ENCODE measurements around the gene TMEM208.

TMEM208 gene

DNA sequence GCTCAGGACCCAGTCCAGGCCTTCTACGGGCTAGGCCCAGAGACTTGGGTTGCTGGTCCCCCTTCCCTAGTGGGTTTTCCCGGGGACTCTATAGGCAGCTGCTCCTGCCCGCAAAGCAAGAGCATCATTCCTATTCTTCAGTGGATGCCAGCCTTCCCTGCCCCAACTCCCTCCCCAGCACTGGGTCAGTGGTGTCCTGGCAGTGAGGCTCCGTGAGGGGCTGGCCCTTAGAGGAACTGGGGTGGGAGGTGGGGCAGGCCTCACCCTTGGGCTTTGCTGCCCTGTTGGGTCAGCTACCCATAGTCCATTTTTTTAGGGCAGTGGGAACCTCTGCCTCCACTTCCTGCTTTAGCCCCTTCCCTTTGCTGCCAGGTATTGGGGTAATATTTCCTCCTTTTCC lies 44.5 kb downstream of the TMEM208 start:
- no peak for DNase-seq (ENCODE audit: low read depth in 2 of 3, low spot score in 2 of 3)

DNA sequence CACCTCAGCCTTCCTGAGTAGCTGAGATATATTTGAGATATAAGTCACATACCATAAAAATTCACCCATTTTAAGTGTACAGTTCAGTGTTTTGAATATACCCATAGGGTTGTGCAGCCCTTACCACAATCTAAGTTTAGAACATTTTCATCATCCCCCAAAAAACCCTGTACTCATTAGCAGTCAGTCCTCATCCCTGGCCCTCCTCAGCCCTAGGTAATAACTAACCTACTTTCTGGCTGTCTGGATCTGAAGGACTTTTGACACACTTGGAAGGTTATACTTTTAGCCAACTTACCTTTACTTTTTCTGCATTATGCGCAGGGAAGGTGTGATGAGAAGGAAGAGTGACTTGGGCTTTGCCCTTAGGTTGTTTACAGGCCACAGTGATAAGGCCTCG lies 48.4 kb downstream of the TMEM208 start:
- no peak for DNase-seq (ENCODE audit: low read depth in 2 of 3, low spot score in 2 of 3)

DNA sequence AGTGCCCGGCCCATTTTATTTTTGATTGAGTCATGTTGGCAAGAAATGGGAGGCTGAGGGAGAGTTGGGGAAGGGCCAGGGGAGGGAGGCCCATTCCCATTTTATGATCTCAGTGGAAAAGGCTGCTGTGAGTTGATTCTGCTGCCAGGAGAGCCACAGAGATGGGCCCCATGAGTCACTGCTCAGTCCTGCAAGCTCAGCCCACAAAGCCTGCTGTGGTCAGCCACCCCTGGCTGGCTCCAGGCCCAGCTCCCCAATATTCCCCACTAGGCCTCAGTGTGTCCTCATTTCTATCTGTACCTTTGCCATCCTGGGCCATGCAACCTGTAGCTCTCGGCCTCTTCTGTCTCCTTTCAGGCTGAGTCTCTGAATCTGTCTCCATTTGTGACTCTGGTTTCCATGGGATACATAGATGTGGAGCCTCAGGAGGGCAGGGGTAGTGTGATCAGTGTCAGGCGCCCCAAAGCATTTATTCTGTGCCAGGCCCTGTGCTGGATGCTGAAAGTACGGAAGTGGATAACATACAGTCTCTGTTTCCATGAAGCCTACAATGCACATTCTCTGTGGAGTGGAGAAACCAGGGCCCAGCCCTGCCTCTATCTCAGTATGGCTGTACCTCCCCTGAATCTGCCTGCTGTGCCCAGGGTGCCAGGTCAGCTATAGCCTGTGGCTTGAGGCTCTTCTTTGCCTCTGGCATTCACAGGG lies 50.5 kb downstream of the TMEM208 start:
- DNase-seq (ENCODE audit: low read depth in 2 of 3, low spot score in 2 of 3), result no peak

DNA sequence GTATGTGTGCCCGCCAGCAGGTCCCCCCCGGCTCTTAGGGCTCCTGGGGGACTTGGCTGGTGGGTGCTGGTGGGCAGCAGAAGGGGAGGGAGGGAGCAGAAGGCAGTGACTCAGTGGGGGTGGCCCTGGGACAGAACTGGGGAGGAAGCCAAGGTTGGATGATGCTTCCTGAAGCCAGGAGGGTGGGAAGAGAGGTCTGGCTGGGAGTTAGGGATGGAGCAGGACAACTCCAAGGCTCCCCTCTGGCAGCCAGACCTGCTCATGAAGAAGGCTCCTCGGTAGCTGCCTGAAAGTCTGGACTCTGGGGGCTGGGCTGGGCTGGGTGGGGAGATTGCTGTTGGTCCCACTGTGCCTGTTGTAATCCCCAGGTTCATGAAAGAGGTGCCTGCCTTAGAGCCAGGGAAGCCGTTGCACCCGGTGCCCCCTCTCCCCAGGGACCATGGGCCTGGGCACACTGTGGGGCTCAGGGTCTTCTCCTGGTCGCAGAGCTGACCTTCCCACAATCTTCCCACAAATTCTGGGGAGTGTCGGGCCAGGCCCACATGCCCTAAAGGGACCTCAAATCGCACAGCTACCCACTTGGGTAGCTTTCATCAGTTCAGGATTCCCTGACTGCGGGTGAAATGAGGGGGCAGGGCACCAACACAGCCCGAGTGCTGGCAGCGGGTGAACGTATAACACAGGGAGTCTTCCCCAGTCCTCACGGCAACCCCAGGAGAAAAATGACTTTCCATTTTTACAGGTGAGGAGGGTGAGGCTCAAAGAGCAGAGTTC lies 51.3 kb downstream of the TMEM208 start:
- no peak for DNase-seq (ENCODE audit: low read depth in 2 of 3, low spot score in 2 of 3)
